Measurements from ENCODE around the gene PARD6G. TPM values are rescaled to one million over a fixed set of nuclear protein-coding genes. Genes with fewer than 3 reads are reported as not detected.

Gene PARD6G
- total and polyA plus RNA-seq, 2 experiments from 2014 or later, result 8.0 to 8.7 TPM

GRCh38 chr18:80194874-80195570 lies 52.3 kb downstream of the PARD6G start:
- H3K4me3 ChIP-seq, result no peak overlapping the region
- no peaks in the 10 kb centered on the region for H3K27me3 ChIP-seq
- H3K36me3 ChIP-seq, result no peaks in the 10 kb centered on the region
- no peaks in the 10 kb centered on the region for H3K4me1 ChIP-seq (ENCODE audit: low read depth)
- no peak overlapping the region for H3K27ac ChIP-seq
- no peak for TF ChIP-seq CTCF (IDR thresholded peaks at IDR 0.05; ENCODE audit: low read depth, low read length)
- H3K9me3 ChIP-seq (ENCODE audit: low read depth), result no peaks in the 10 kb centered on the region
- no peak for DNase-seq (ENCODE audit: low read depth in 1 of 2, low spot score in 1 of 2)

- no peak for DNase-seq (ENCODE audit: low read depth in 1 of 2, low spot score in 1 of 2)
- H3K9me3 ChIP-seq (ENCODE audit: low read depth), result no peaks in the 10 kb centered on the region
- H3K4me3 ChIP-seq, result no peak overlapping the region
- H3K36me3 ChIP-seq, result no peaks in the 10 kb centered on the region
- H3K4me1 ChIP-seq (ENCODE audit: low read depth), result no peaks in the 10 kb centered on the region
- TF ChIP-seq CTCF (IDR thresholded peaks at IDR 0.05; ENCODE audit: low read depth, low read length), result no peak
- H3K27me3 ChIP-seq, result no peaks in the 10 kb centered on the region
- no peak overlapping the region for H3K27ac ChIP-seq
Observed at GRCh38 chr18:80193701-80194100, 53.6 kb downstream of the PARD6G start.

- Histone ChIP-seq H3K4me3 (no peak overlapping the region), H3K27ac (no peak overlapping the region), H3K9me3 (ENCODE audit: low read depth) (no peaks in the 10 kb centered on the region), H3K4me1 (ENCODE audit: low read depth) (no peaks in the 10 kb centered on the region), H3K36me3 (no peaks in the 10 kb centered on the region), H3K27me3 (no peaks in the 10 kb centered on the region)
- DNase-seq (ENCODE audit: low read depth in 1 of 2, low spot score in 1 of 2), result no peak
- TF ChIP-seq CTCF (IDR thresholded peaks at IDR 0.05; ENCODE audit: low read depth, low read length), result no peak
Observed at GRCh38 chr18:80192653-80193385, 54.5 kb downstream of the PARD6G start.

GRCh38 chr18:80191907-80192652 lies 55.2 kb downstream of the PARD6G start:
- no peaks in the 10 kb centered on the region for H3K36me3 ChIP-seq
- DNase-seq (ENCODE audit: low read depth in 1 of 2, low spot score in 1 of 2), result no peak
- TF ChIP-seq CTCF (IDR thresholded peaks at IDR 0.05; ENCODE audit: low read depth, low read length), result no peak
- H3K4me1 ChIP-seq (ENCODE audit: low read depth), result no peaks in the 10 kb centered on the region
- no peaks in the 10 kb centered on the region for H3K9me3 ChIP-seq (ENCODE audit: low read depth)
- H3K27ac ChIP-seq, result no peak overlapping the region
- H3K4me3 ChIP-seq, result no peak overlapping the region
- no peaks in the 10 kb centered on the region for H3K27me3 ChIP-seq

- DNase-seq (ENCODE audit: low read depth in 1 of 2, low spot score in 1 of 2), result no peak
- H3K4me1 ChIP-seq (ENCODE audit: low read depth), result no peaks in the 10 kb centered on the region
- H3K4me3 ChIP-seq, result no peak overlapping the region
- H3K27me3 ChIP-seq, result no peaks in the 10 kb centered on the region
- no peaks in the 10 kb centered on the region for H3K36me3 ChIP-seq
- no peaks in the 10 kb centered on the region for H3K9me3 ChIP-seq (ENCODE audit: low read depth)
- no peak for TF ChIP-seq CTCF (IDR thresholded peaks at IDR 0.05; ENCODE audit: low read depth, low read length)
- H3K27ac ChIP-seq, result no peak overlapping the region
Observed at GRCh38 chr18:80191264-80191663, 56.0 kb downstream of the PARD6G start.

Data from cardiac muscle cell (in vitro differentiated cells and primary cell).